Tibial artery (tissue), 4 donors: ENCODE data around the gene LRRC8E.

Source experiments
- DNase-seq, 2 donors: peaks; one replicate each; pipeline ENCODE4 v3.0.0-alpha.2; 2019
- H3K27ac ChIP-seq, 2 donors: fragments of 200-600 bp; sonication (generic) in 1 of 2; 1 replicate in 1 of 2; 2 replicates in 1 of 2; pipeline ENCODE4 v1.5.1; 2018 to 2019; ENCODE audit warnings: mild to moderate bottlenecking in 1 of 2
- H3K27me3 ChIP-seq, 2 donors: fragments of 200-600 bp; sonication (generic) in 1 of 2; one replicate each; pipeline versions ENCODE4 v1.5.1 to v1.6.0; 2016 to 2019
- H3K36me3 ChIP-seq, 3 donors: fragments of 200-600 bp; sonication (generic) in 2 of 3; one replicate each; pipeline ENCODE4 v1.5.1; 2016 to 2019; ENCODE audit warnings: mild to moderate bottlenecking in 2 of 3
- H3K4me1 ChIP-seq, 4 donors: fragments of 200-600 bp; sonication (generic) in 2 of 4; 1 replicate in 3 of 4; 2 replicates in 1 of 4; pipeline ENCODE4 v1.5.1; 2016 to 2019
- H3K4me3 ChIP-seq, 2 donors: fragments of 200-600 bp; sonication (generic) in 1 of 2; 1 replicate in 1 of 2; 2 replicates in 1 of 2; pipeline ENCODE4 v1.5.1; 2018 to 2019; ENCODE audit warnings: mild to moderate bottlenecking in 2 of 2
- H3K9me3 ChIP-seq, 3 donors: fragments of 200-600 bp; sonication (generic) in 1 of 3; one replicate each; pipeline ENCODE4 v1.5.1; 2016 to 2019
- CTCF ChIP-seq, 2 experiments: fragments of 200-600 bp in 1 of 2; fragments of 450-650 bp in 1 of 2; IDR thresholded peaks; one replicate each; pipeline ENCODE4 v1.5.1; 2017 to 2019; ENCODE audit warnings: antibody characterized with exemption in 2 of 2, mild to moderate bottlenecking in 1 of 2, moderate library complexity in 1 of 2
- intact Hi-C: fragments of 100-400 bp; cut with DNase I; formaldehyde crosslinking; loops from one replicate; pipeline ENCODE4 v1.15.0; 2023; ENCODE audit warnings: low total_unique reads

Gene LRRC8E

GRCh38 chr19:7894612-7895309 lies 6.5 kb downstream of the LRRC8E start:
- H3K36me3 ChIP-seq = no peaks in the 10 kb centered on the region
- no peak for TF ChIP-seq CTCF (IDR thresholded peaks at IDR 0.05)
- no peaks in the 10 kb centered on the region for H3K9me3 ChIP-seq
- intact Hi-C loops = no loop called here
- no peak overlapping the region for H3K4me3 ChIP-seq
- H3K4me1 ChIP-seq = no peaks in the 10 kb centered on the region
- no peak for DNase-seq
- peaks cover 0 to 49% of the 10 kb centered on the region in 2 donors for H3K27me3 ChIP-seq
- no peak overlapping the region for H3K27ac ChIP-seq

DNA sequence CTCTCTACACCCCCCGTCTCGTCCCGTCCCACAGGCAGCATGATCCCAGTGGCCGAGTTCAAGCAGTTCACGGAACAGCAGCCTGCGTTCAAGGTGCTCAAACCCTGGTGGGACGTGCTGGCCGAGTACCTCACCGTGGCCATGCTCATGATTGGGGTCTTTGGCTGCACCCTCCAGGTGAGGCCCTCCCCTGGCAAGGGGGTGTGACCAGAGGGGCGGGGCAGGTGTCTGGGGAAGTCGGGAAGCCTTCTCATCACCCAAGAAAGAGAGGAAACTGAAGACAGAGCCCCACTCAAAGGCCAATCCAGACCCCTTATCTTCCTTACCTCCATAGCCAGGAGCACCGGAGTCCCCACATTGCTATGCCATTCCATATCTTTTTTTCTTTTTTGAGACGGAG lies 7.3 kb downstream of the LRRC8E start:
- TF ChIP-seq CTCF (IDR thresholded peaks at IDR 0.05) = no peak
- Histone ChIP-seq H3K27ac (no peak overlapping the region), H3K36me3 (no peaks in the 10 kb centered on the region), H3K27me3 (peaks cover 0 to 57% of the 10 kb centered on the region in 2 donors), H3K4me1 (no peaks in the 10 kb centered on the region), H3K9me3 (no peaks in the 10 kb centered on the region), H3K4me3 (no peak overlapping the region)
- DNase-seq = no peak
- intact Hi-C loops = no loop called here

DNA sequence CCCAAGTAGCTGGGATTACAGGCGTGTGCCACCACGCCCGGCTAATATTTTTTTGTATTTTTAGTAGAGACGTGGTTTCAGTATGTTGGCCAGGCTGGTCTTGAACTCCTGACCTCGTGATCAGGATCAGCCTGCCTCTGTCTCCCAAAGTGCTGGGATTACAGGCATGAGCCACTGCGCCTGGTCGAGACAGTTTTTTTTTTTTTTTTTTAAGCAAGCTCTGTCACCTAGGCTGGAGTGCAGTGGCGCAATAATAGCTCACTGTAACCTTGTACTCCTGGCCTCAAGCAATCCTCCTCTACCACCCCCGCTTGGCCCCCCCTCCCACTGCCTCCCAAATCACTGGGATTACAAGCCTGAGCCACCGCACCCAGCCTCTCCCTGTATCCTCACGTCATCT lies 9.0 kb downstream of the LRRC8E start:
- DNase-seq = no peak
- no peak overlapping the region for H3K4me3 ChIP-seq
- H3K9me3 ChIP-seq = no peaks in the 10 kb centered on the region
- TF ChIP-seq CTCF (IDR thresholded peaks at IDR 0.05) = no peak
- H3K4me1 ChIP-seq = peaks cover 0 to 4% (median 0%) of the 10 kb centered on the region in 4 donors
- intact Hi-C loops = no loop called here
- H3K27ac ChIP-seq = no peak overlapping the region
- H3K36me3 ChIP-seq = no peaks in the 10 kb centered on the region
- peaks cover 0 to 48% of the 10 kb centered on the region in 2 donors for H3K27me3 ChIP-seq

DNA sequence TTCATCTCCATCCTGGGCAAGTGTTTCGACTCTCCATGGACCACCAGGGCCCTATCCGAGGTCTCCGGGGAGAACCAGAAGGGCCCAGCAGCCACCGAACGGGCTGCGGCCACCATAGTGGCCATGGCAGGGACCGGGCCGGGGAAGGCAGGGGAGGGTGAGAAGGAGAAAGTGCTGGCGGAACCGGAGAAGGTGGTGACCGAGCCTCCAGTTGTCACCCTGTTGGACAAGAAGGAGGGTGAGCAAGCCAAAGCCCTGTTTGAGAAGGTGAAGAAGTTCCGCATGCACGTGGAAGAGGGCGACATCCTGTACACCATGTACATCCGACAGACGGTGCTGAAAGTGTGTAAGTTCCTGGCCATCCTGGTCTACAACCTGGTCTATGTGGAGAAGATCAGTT lies 10.7 kb downstream of the LRRC8E start:
- Histone ChIP-seq H3K36me3 (no peaks in the 10 kb centered on the region), H3K4me3 (no peak overlapping the region), H3K27me3 (peaks cover 0 to 31% of the 10 kb centered on the region in 2 donors), H3K9me3 (no peaks in the 10 kb centered on the region), H3K4me1 (peaks cover 0 to 13% (median 7%) of the 10 kb centered on the region in 4 donors), H3K27ac (no peak overlapping the region)
- DNase-seq = no peak
- no peak for TF ChIP-seq CTCF (IDR thresholded peaks at IDR 0.05)
- intact Hi-C loops = no loop called here

- Histone ChIP-seq H3K27me3 (peaks cover 0 to 22% of the 10 kb centered on the region in 2 donors), H3K27ac (no peak overlapping the region), H3K36me3 (no peaks in the 10 kb centered on the region), H3K9me3 (no peaks in the 10 kb centered on the region), H3K4me1 (peaks cover 0 to 21% (median 14%) of the 10 kb centered on the region in 4 donors), H3K4me3 (no peak overlapping the region)
- intact Hi-C loops = loop anchor here (5.0 kb wide), 1 partner anchor 48 kb away; no protein-coding TSS in a partner anchor
- no peak for DNase-seq
- no peak for TF ChIP-seq CTCF (IDR thresholded peaks at IDR 0.05)
Measured at GRCh38 chr19:7899751-7900378, 11.6 kb downstream of the LRRC8E start.
